Measurements from ENCODE around the gene PRKCA. TPM values are rescaled to one million over a fixed set of nuclear protein-coding genes. Genes with fewer than 3 reads are reported as not detected.

Gene PRKCA
- total and polyA plus RNA-seq, 4 donors, result 3.0 to 14.1 (median 5.4) TPM

DNA sequence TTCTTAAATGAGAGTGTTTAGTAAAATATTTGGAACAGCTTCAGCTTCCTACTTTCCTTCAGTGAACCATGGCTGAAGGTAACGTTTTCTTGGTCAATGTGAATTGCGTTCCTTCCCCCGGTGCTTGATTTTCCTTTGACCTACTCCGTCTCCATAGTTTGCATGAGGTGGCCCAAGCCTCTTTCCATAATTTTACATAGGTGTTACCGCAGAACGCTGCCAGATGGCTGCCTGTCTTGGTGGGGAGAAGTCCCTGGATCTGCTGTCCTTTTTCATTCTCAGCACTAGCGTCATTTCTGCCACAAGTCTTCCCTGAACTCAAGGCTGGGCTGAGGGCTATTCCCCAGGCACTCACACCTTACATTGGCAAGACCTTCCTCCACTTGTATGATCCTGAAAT, 178.4 kb downstream of the PRKCA start:
- no peak for DNase-seq (ENCODE audit: low spot score)
- Histone ChIP-seq H3K4me1 (ENCODE audit: control insufficient read depth in 4 of 4, insufficient read depth in 4 of 4, low read length in 3 of 4) (peaks cover 0 to 9% (median 0%) of the 10 kb centered on the region in 4 donors), H3K9ac (ENCODE audit: low read depth in 1 of 2, low read length in 2 of 2) (no peak overlapping the region), H3K36me3 (ENCODE audit: control insufficient read depth in 4 of 4, insufficient read depth in 3 of 4, low read depth in 1 of 4, low read length in 3 of 4) (peaks cover 0 to 1% (median 0%) of the 10 kb centered on the region in 4 donors), H3K9me3 (ENCODE audit: control insufficient read depth in 4 of 4, low read length in 3 of 4) (no peaks in the 10 kb centered on the region), H3K4me3 (ENCODE audit: low read depth in 1 of 3, low read length in 3 of 3) (no peak overlapping the region), H3K27ac (ENCODE audit: low read depth in 1 of 2, low read length in 2 of 2) (no peak overlapping the region), H3K27me3 (ENCODE audit: control insufficient read depth in 4 of 4, insufficient read depth in 4 of 4, low read length in 3 of 4) (no peaks in the 10 kb centered on the region)
- WGBS, result 97% methylated on average over 7 of the region's 7 CpGs
- TF ChIP-seq YY1 (IDR thresholded peaks at IDR 0.05) (no peak), FOXA1 (IDR thresholded peaks at IDR 0.05) (no peak), ZBTB33 (IDR thresholded peaks at IDR 0.05) (no peak), SP1 (IDR thresholded peaks at IDR 0.05) (no peak), MAX (IDR thresholded peaks at IDR 0.05) (no peak), RAD21 (IDR thresholded peaks at IDR 0.05) (no peak), NR2F2 (IDR thresholded peaks at IDR 0.05) (no peak), HNF4A (conservative IDR thresholded peaks at IDR 0.05) (no peak), JUND (IDR thresholded peaks at IDR 0.05) (no peak), TAF1 (conservative IDR thresholded peaks at IDR 0.05) (no peak), FOXA2 (IDR thresholded peaks at IDR 0.05) (no peak), RXRA (IDR thresholded peaks at IDR 0.05) (no peak)
- TF ChIP-seq, protein P1, sequence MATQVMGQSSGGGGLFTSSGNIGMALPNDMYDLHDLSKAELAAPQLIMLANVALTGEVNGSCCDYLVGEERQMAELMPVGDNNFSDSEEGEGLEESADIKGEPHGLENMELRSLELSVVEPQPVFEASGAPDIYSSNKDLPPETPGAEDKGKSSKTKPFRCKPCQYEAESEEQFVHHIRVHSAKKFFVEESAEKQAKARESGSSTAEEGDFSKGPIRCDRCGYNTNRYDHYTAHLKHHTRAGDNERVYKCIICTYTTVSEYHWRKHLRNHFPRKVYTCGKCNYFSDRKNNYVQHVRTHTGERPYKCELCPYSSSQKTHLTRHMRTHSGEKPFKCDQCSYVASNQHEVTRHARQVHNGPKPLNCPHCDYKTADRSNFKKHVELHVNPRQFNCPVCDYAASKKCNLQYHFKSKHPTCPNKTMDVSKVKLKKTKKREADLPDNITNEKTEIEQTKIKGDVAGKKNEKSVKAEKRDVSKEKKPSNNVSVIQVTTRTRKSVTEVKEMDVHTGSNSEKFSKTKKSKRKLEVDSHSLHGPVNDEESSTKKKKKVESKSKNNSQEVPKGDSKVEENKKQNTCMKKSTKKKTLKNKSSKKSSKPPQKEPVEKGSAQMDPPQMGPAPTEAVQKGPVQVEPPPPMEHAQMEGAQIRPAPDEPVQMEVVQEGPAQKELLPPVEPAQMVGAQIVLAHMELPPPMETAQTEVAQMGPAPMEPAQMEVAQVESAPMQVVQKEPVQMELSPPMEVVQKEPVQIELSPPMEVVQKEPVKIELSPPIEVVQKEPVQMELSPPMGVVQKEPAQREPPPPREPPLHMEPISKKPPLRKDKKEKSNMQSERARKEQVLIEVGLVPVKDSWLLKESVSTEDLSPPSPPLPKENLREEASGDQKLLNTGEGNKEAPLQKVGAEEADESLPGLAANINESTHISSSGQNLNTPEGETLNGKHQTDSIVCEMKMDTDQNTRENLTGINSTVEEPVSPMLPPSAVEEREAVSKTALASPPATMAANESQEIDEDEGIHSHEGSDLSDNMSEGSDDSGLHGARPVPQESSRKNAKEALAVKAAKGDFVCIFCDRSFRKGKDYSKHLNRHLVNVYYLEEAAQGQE (IDR thresholded peaks at IDR 0.05), result no peak
- TF ChIP-seq, protein P2, sequence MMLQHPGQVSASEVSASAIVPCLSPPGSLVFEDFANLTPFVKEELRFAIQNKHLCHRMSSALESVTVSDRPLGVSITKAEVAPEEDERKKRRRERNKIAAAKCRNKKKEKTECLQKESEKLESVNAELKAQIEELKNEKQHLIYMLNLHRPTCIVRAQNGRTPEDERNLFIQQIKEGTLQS (IDR thresholded peaks at IDR 0.05), result no peak

GRCh38 chr17:66481271-66481670, 178.9 kb downstream of the PRKCA start:
- 77% methylated on average over 8 of the region's 8 CpGs for WGBS
- H3K4me1 ChIP-seq (ENCODE audit: control insufficient read depth in 4 of 4, insufficient read depth in 4 of 4, low read length in 3 of 4), result peaks cover 0 to 10% (median 0%) of the 10 kb centered on the region in 4 donors
- H3K27ac ChIP-seq (ENCODE audit: low read depth in 1 of 2, low read length in 2 of 2), result no peak overlapping the region
- H3K27me3 ChIP-seq (ENCODE audit: control insufficient read depth in 4 of 4, insufficient read depth in 4 of 4, low read length in 3 of 4), result no peaks in the 10 kb centered on the region
- no peak overlapping the region for H3K4me3 ChIP-seq (ENCODE audit: low read depth in 1 of 3, low read length in 3 of 3)
- no peak for DNase-seq (ENCODE audit: low spot score)
- peaks cover 0 to 1% (median 0%) of the 10 kb centered on the region in 4 donors for H3K36me3 ChIP-seq (ENCODE audit: control insufficient read depth in 4 of 4, insufficient read depth in 3 of 4, low read depth in 1 of 4, low read length in 3 of 4)
- H3K9me3 ChIP-seq (ENCODE audit: control insufficient read depth in 4 of 4, low read length in 3 of 4), result no peaks in the 10 kb centered on the region
- no peak overlapping the region for H3K9ac ChIP-seq (ENCODE audit: low read depth in 1 of 2, low read length in 2 of 2)
- TF ChIP-seq NR2F2 (IDR thresholded peaks at IDR 0.05), result no peak
- no peak for TF ChIP-seq HNF4G (IDR thresholded peaks at IDR 0.05)
- no peak for TF ChIP-seq GABPA (IDR thresholded peaks at IDR 0.05 in 1 of 2, conservative IDR thresholded peaks at IDR 0.05 in 1 of 2)
- TF ChIP-seq ZBTB33 (IDR thresholded peaks at IDR 0.05), result no peak
- no peak for TF ChIP-seq MAX (IDR thresholded peaks at IDR 0.05)
- TF ChIP-seq, protein P1 (IDR thresholded peaks at IDR 0.05), result no peak
- no peak for TF ChIP-seq TAF1 (conservative IDR thresholded peaks at IDR 0.05)
- no peak for TF ChIP-seq FOXA1 (IDR thresholded peaks at IDR 0.05)
- no peak for TF ChIP-seq HNF4A (conservative IDR thresholded peaks at IDR 0.05)
- TF ChIP-seq RAD21 (IDR thresholded peaks at IDR 0.05), result no peak
- TF ChIP-seq RXRA (IDR thresholded peaks at IDR 0.05), result no peak
- no peak for TF ChIP-seq JUND (IDR thresholded peaks at IDR 0.05)
- no peak for TF ChIP-seq YY1 (IDR thresholded peaks at IDR 0.05)
- TF ChIP-seq, protein P3, sequence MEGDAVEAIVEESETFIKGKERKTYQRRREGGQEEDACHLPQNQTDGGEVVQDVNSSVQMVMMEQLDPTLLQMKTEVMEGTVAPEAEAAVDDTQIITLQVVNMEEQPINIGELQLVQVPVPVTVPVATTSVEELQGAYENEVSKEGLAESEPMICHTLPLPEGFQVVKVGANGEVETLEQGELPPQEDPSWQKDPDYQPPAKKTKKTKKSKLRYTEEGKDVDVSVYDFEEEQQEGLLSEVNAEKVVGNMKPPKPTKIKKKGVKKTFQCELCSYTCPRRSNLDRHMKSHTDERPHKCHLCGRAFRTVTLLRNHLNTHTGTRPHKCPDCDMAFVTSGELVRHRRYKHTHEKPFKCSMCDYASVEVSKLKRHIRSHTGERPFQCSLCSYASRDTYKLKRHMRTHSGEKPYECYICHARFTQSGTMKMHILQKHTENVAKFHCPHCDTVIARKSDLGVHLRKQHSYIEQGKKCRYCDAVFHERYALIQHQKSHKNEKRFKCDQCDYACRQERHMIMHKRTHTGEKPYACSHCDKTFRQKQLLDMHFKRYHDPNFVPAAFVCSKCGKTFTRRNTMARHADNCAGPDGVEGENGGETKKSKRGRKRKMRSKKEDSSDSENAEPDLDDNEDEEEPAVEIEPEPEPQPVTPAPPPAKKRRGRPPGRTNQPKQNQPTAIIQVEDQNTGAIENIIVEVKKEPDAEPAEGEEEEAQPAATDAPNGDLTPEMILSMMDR (IDR thresholded peaks at IDR 0.05; ENCODE audit: low read depth, low read length, missing input control), result no peak
- no peak for TF ChIP-seq SP1 (IDR thresholded peaks at IDR 0.05)

Measured in liver (tissue), 9 donors.